AG09319 (cell line): ENCODE measurements around the gene RRAS2.

ENCODE experiments used
- DNase-seq: peaks from one replicate; pipeline ENCODE4 v3.0.0-alpha.2; 2010; ENCODE audit warnings: low read depth; ENCODE audit errors: extremely low read depth
- CTCF ChIP-seq: IDR thresholded peaks from 2 replicates; pipeline ENCODE4 v1.5.1; 2011; ENCODE audit warnings: low read depth, mild to moderate bottlenecking, inconsistent platforms, low read length, moderate library complexity

RRAS2 gene

GRCh38 chr11:14390669-14391068, 31.7 kb upstream of the RRAS2 start:
- peak; percentile 20 for DNase-seq
- TF ChIP-seq CTCF = no peak

GRCh38 chr11:14388352-14388751, 29.4 kb upstream of the RRAS2 start:
- TF ChIP-seq CTCF = no peak
- DNase-seq = no peak

- TF ChIP-seq CTCF = no peak
- peak; percentile 41 for DNase-seq
These were observed 28.0 kb upstream of the RRAS2 start for GRCh38 chr11:14386895-14387480.

GRCh38 chr11:14386081-14386480, 27.1 kb upstream of the RRAS2 start:
- DNase-seq = no peak
- TF ChIP-seq CTCF = no peak

- peak; percentile 79 for DNase-seq
- TF ChIP-seq CTCF = no peak
These were observed 25.4 kb upstream of the RRAS2 start for GRCh38 chr11:14384338-14384737.

- no peak for TF ChIP-seq CTCF
- DNase-seq = no peak
These were observed 23.0 kb upstream of the RRAS2 start for GRCh38 chr11:14381968-14382367.

- no peak for DNase-seq
These were observed 22.1 kb upstream of the RRAS2 start for GRCh38 chr11:14380947-14381561.

More at GRCh38 chr11:14380947-14381561, 22.1 kb upstream of the RRAS2 start:
- TF ChIP-seq CTCF = no peak; the same call in 1 of the 2 replicates
